Measurements from ENCODE around the gene GMEB1. TPM values are rescaled to one million over a fixed set of nuclear protein-coding genes. Genes with fewer than 3 reads are reported as not detected.
"Not testable (repeated sequence)": the region's sequence is repeated elsewhere in the genome, so short reads cannot be mapped to it uniquely, and the experiment has no call there.

The GMEB1 gene
- total and polyA plus RNA-seq, 2 donors from 2014 or later, result 4.0 to 14.9 TPM

DNA sequence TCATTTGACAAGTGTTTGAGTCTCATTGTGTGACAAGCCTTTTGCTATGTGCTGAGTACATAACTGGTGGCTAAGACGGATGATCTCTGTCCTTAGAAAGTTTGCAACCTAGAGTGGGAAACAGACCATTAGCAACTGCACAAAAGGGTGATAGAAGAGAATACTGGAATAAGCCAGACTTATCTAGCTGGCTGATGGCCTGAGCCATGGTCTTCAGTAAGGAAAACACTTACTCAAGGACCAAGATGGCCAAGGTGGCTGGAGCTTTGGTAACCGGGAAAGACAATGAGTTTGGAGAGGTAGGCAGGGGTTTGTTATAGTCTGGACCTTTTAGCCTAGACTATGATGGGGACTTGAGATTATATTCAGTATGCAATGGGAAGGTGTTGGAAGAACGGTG lies 24.1 kb upstream of the GMEB1 start:
- Histone ChIP-seq H3K4me3 (ENCODE audit: low read length in 3 of 3) (peak overlapping the region in 1 of 3 donors; percentile 73), H3K9ac (ENCODE audit: low read length in 3 of 3) (no peak overlapping the region), H3K4me1 (ENCODE audit: control insufficient read depth in 2 of 3, insufficient read depth in 2 of 3, low read depth in 1 of 3, low read length in 3 of 3) (peaks cover 7 to 12% (median 9%) of the 10 kb centered on the region in 3 donors), H3K36me3 (ENCODE audit: control insufficient read depth in 2 of 3, insufficient read depth in 3 of 3, low read length in 3 of 3) (no peaks in the 10 kb centered on the region), H3K9me3 (ENCODE audit: control insufficient read depth in 2 of 3, insufficient read depth in 1 of 3, low read length in 3 of 3) (no peaks in the 10 kb centered on the region), H3K27me3 (ENCODE audit: control insufficient read depth, insufficient read depth, low read length) (no peaks in the 10 kb centered on the region), H3K27ac (ENCODE audit: low read depth in 2 of 2, low read length in 2 of 2) (peak overlapping the region in 1 of 2 donors; percentile 11)
- intact Hi-C loops (cut with DNase I), result no loop called here
- TF ChIP-seq, protein P1, sequence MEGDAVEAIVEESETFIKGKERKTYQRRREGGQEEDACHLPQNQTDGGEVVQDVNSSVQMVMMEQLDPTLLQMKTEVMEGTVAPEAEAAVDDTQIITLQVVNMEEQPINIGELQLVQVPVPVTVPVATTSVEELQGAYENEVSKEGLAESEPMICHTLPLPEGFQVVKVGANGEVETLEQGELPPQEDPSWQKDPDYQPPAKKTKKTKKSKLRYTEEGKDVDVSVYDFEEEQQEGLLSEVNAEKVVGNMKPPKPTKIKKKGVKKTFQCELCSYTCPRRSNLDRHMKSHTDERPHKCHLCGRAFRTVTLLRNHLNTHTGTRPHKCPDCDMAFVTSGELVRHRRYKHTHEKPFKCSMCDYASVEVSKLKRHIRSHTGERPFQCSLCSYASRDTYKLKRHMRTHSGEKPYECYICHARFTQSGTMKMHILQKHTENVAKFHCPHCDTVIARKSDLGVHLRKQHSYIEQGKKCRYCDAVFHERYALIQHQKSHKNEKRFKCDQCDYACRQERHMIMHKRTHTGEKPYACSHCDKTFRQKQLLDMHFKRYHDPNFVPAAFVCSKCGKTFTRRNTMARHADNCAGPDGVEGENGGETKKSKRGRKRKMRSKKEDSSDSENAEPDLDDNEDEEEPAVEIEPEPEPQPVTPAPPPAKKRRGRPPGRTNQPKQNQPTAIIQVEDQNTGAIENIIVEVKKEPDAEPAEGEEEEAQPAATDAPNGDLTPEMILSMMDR (IDR thresholded peaks at IDR 0.05; ENCODE audit: borderline replicate concordance, extremely low read depth, insufficient read depth), result no peak
- no peak for DNase-seq
- FAIRE-seq, result no peak

DNA sequence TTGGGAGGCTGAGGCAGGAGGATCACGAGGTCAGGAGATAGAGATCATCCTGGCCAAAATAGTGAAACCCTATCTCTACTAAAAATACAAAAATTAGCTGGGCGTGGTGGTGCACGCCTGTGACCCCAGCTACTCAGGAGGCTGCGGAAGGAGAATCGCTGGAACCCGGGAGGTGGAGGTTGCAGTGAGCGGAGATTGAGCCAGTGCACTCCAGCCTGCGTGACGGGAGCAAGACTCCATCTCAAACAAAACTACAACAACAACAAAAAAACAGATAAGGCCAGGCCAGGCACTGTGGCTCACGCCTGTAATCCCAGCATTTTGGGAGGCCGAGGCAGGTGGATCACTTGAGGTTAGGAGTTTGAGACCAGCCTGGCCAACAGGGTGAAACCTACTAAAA lies 23.2 kb upstream of the GMEB1 start:
- H3K36me3 ChIP-seq (ENCODE audit: control insufficient read depth in 2 of 3, insufficient read depth in 3 of 3, low read length in 3 of 3); H3K27ac ChIP-seq (ENCODE audit: low read depth in 2 of 2, low read length in 2 of 2); H3K4me3 ChIP-seq (ENCODE audit: low read length in 3 of 3); H3K27me3 ChIP-seq (ENCODE audit: control insufficient read depth, insufficient read depth, low read length); DNase-seq; H3K9ac ChIP-seq (ENCODE audit: low read length in 3 of 3); H3K9me3 ChIP-seq (ENCODE audit: control insufficient read depth in 2 of 3, insufficient read depth in 1 of 3, low read length in 3 of 3); FAIRE-seq; intact Hi-C loops (cut with DNase I): not testable (repeated sequence)
- H3K4me1 ChIP-seq (ENCODE audit: control insufficient read depth in 2 of 3, insufficient read depth in 2 of 3, low read depth in 1 of 3, low read length in 3 of 3), result peaks cover 7 to 12% (median 9%) of the 10 kb centered on the region in 3 donors

DNA sequence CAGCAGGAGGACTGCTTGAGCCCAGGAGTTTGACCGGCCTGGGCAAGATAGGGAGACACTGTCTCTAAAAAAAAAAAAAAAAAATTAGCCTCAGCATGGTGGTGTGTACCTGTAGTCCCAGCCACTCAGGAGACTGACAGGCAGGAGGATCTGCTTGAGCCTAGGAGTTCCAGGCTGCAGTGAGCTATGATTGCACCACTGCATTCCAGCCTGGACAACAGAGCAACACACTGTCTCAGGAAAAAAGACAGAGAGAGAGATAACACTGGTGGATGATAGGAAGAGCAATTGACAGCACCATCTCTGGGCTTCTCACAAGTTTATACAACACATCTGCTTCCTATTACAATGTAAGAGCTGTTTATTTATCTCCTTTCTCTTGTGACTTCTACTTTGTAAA lies 22.5 kb upstream of the GMEB1 start:
- no peaks in the 10 kb centered on the region for H3K9me3 ChIP-seq (ENCODE audit: control insufficient read depth in 2 of 3, insufficient read depth in 1 of 3, low read length in 3 of 3)
- intact Hi-C loops (cut with DNase I), result no loop called here
- DNase-seq, result no peak
- H3K27me3 ChIP-seq (ENCODE audit: control insufficient read depth, insufficient read depth, low read length), result no peaks in the 10 kb centered on the region
- no peak overlapping the region for H3K9ac ChIP-seq (ENCODE audit: low read length in 3 of 3)
- no peak overlapping the region for H3K4me3 ChIP-seq (ENCODE audit: low read length in 3 of 3)
- H3K4me1 ChIP-seq (ENCODE audit: control insufficient read depth in 2 of 3, insufficient read depth in 2 of 3, low read depth in 1 of 3, low read length in 3 of 3), result peaks cover 7 to 12% (median 9%) of the 10 kb centered on the region in 3 donors
- FAIRE-seq, result no peak
- TF ChIP-seq, protein P1 (IDR thresholded peaks at IDR 0.05; ENCODE audit: borderline replicate concordance, extremely low read depth, insufficient read depth), result no peak
- H3K27ac ChIP-seq (ENCODE audit: low read depth in 2 of 2, low read length in 2 of 2), result no peak overlapping the region
- H3K36me3 ChIP-seq (ENCODE audit: control insufficient read depth in 2 of 3, insufficient read depth in 3 of 3, low read length in 3 of 3), result no peaks in the 10 kb centered on the region

DNA sequence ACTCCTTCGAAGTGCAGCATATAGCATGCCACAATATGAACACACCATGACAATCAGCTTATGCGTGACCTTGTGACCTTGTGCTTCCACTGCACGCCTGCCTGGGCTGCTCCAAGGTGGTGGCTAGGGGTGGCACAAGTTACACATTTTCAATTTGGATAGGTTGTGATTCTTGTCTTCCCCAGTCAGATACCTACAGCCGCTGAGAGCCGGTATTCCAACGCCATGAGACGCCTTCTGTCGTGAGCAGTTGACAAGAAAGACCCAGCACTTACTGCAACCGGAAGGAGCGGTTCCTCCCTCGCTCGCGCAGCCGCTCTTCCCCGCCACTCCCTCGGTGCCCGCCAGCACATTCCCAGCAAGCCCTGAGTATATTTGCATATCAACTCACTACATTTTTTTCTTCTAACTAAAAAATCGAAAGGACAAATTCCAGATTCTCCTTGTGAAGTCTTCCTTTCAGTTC lies 20.5 kb upstream of the GMEB1 start:
- peak; percentile 94 to 99 (median 97) for DNase-seq
- intact Hi-C loops (cut with DNase I), result no loop called here
- peak overlapping the region; percentile 67 to 95 (median 78) for H3K4me3 ChIP-seq (ENCODE audit: low read length in 3 of 3)

More for the DNA sequence above, 20.5 kb upstream of the GMEB1 start:
- FAIRE-seq, result peak; percentile 76
- Histone ChIP-seq H3K27me3 (ENCODE audit: control insufficient read depth, insufficient read depth, low read length) (no peaks in the 10 kb centered on the region), H3K9me3 (ENCODE audit: control insufficient read depth in 2 of 3, insufficient read depth in 1 of 3, low read length in 3 of 3) (no peaks in the 10 kb centered on the region), H3K36me3 (ENCODE audit: control insufficient read depth in 2 of 3, insufficient read depth in 3 of 3, low read length in 3 of 3) (no peaks in the 10 kb centered on the region), H3K9ac (ENCODE audit: low read length in 3 of 3) (peak overlapping the region; percentile 53 to 91 (median 86)), H3K4me1 (ENCODE audit: control insufficient read depth in 2 of 3, insufficient read depth in 2 of 3, low read depth in 1 of 3, low read length in 3 of 3) (peaks cover 5 to 8% (median 7%) of the 10 kb centered on the region in 3 donors), H3K27ac (ENCODE audit: low read depth in 2 of 2, low read length in 2 of 2) (peak overlapping the region; percentile 94 to 98)
- TF ChIP-seq, protein P1 (IDR thresholded peaks at IDR 0.05; ENCODE audit: borderline replicate concordance, extremely low read depth, insufficient read depth), result no peak

All from kidney (tissue), 14 donors.